Astrocyte of the hippocampus (primary cell): Measurements from ENCODE around the gene PAX7.

Experiments
- DNase-seq: peaks from one replicate; pipeline ENCODE4 v3.0.0; 2011; ENCODE audit warnings: low read depth, low spot score

PAX7 gene

GRCh38 chr1:18701183-18701582 lies 70.5 kb downstream of the PAX7 start:
- DNase-seq = no peak

- DNase-seq = no peak
Measured at GRCh38 chr1:18703041-18703621, 72.5 kb downstream of the PAX7 start.

GRCh38 chr1:18705811-18706210 lies 75.2 kb downstream of the PAX7 start:
- no peak for DNase-seq

- DNase-seq = no peak
Measured at GRCh38 chr1:18707696-18708257, 77.1 kb downstream of the PAX7 start.

GRCh38 chr1:18710002-18710401 lies 79.4 kb downstream of the PAX7 start:
- DNase-seq = no peak

- DNase-seq = no peak
Measured at GRCh38 chr1:18711003-18711402, 80.4 kb downstream of the PAX7 start.

GRCh38 chr1:18711536-18712251 lies 81.0 kb downstream of the PAX7 start:
- DNase-seq = no peak

GRCh38 chr1:18712252-18712600 lies 81.6 kb downstream of the PAX7 start:
- no peak for DNase-seq

- DNase-seq = no peak
Measured at GRCh38 chr1:18714404-18715175, 83.9 kb downstream of the PAX7 start.

GRCh38 chr1:18716112-18716784 lies 85.6 kb downstream of the PAX7 start:
- DNase-seq = no peak

- DNase-seq = peak; percentile 7
Measured at GRCh38 chr1:18716785-18717678, 86.4 kb downstream of the PAX7 start.

- DNase-seq = no peak
Measured at GRCh38 chr1:18719786-18720451, 89.3 kb downstream of the PAX7 start.

- no peak for DNase-seq
Measured at GRCh38 chr1:18721041-18721440, 90.4 kb downstream of the PAX7 start.

GRCh38 chr1:18721776-18722175 lies 91.1 kb downstream of the PAX7 start:
- DNase-seq = no peak

- no peak for DNase-seq
Measured at GRCh38 chr1:18722270-18722669, 91.6 kb downstream of the PAX7 start.

GRCh38 chr1:18723206-18723605 lies 92.6 kb downstream of the PAX7 start:
- DNase-seq = no peak

- DNase-seq = no peak
Measured at GRCh38 chr1:18723701-18724411, 93.2 kb downstream of the PAX7 start.

- DNase-seq = no peak
Measured at GRCh38 chr1:18724801-18725200, 94.2 kb downstream of the PAX7 start.

- DNase-seq = no peak
Measured at GRCh38 chr1:18725231-18725895, 94.7 kb downstream of the PAX7 start.
